ENCODE results near the gene SLC39A11.
A peak's percentile ranks its signal among the peaks of the same experiment; 100 is the strongest.
"Not testable (repeated sequence)": the region's sequence is repeated elsewhere in the genome, so short reads cannot be mapped to it uniquely, and the experiment has no call there.

SLC39A11 gene

DNA sequence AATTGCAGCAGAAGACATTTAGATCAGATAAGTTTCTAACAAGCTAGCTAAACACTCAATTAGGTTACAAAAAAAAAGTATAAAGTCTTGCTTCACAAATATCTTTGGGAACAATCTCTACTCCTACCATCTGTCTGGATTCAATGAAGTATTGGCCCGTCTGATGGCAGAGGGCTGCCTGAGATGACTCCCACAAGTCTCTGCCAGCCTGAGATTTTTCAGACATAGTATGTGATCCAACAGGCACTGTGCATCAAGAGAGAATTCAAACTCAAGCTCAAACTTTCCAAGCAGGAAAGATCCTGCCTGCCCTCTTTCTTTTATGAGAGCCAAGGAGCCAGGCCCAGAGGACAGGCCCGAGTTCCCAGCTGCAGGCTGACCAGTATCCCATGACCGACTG, 22.6 kb downstream of the SLC39A11 start:
- DNase-seq: no peak

DNA sequence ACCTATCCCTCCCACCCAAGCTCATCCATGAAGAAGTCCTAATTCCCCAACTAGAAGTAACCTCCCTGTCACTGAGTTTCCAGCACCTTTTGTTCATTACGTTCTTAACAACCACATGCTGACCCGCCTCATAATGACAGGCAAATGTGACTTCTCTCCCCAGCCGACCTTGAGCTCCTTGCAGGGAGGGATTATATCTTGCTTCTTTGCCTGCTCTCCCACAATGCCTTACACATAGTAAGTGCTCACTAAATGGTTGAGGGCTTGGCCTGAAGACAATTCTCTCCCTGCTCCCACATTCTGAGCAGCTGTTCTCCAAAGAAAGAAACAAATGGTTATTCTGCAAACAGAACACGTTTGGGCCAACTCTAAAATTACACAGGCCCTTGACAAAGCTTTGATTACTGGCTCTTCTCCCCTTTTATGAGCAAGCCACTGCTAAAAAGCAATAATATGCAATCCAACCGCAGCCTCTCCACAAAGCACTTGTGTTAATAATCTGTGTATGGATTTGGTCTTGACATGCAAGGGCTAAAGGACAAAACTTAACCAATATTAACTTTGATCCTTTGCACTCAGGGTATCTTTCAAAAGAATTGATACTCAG, 23.2 kb downstream of the SLC39A11 start:
- peak; percentile 88 for DNase-seq

DNA sequence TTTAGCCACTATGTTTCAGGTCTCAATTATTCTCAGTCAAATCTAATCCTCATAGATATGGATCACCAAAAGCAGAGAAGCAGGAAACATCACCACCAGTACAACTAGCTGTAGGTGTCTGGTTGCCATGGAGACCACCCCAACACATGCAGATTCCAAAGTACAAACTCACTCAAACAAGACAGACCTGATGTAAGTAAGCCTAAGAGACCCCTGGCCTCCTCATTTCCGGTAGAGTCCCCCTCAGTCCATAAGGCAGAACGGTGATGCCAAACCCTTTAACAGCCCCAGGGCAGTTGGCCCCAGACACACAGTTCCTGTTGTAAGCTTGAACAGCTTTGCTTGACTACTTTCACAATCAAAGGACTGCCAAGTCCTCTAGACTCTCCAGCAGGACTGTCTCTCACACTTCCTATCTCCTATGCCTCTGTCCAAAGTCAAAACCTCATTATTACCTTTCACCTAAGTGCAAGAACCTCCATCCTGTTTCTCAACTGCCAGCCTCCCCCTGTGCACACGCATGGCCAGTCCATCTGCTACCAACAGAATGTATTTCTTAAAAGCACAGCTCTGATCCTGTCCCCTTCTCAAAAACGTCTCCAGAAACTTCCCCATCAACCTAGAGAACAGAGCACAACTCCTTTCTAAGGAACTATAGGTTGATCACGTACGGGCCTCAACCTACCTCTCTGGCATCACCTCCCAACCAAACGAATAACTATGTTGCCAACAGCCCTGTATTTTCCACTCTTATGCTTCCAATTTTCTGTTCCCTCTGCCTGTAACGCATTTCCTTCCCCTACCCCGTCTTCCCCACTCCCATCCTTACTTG, 23.9 kb downstream of the SLC39A11 start:
- DNase-seq: no peak

DNA sequence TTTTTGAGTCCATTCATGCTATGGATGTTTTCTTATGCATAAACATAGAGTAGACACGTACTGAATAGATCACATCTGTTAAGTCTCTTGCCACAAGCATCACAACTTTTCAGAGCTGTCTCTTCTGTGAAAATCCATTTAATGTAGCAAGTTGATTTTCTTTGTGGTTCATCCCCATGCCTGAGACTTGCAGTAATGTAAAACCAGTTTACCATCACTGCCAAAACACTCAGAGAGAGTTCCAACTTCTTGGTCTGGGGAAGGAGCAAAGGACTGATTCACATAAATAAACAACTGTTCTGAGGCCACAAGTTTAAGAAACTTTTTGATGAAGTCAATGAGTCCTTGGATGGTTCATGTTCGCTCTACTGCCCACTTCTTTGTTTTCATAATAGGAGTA, 24.8 kb downstream of the SLC39A11 start:
- DNase-seq: not testable (repeated sequence)

DNA sequence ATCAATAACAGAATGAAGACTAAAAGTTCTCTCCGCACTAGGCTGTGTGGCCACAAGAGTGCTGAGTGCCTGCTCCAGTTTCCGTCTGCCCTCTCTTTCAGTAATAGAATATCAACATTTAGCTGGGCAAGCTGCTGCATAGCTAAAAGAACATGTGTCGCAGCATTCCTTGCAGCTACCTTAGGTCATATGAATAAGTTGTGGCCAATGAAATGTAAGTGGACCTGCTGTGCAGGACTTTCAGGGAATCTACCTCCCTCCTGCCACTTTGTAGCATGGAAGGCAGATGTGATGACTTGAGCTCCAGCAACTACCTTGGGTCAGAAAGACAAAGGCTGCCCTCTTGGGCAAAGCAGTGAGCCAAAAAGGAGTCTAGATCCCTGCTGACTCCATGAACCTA, 25.4 kb downstream of the SLC39A11 start:
- no peak for DNase-seq

DNA sequence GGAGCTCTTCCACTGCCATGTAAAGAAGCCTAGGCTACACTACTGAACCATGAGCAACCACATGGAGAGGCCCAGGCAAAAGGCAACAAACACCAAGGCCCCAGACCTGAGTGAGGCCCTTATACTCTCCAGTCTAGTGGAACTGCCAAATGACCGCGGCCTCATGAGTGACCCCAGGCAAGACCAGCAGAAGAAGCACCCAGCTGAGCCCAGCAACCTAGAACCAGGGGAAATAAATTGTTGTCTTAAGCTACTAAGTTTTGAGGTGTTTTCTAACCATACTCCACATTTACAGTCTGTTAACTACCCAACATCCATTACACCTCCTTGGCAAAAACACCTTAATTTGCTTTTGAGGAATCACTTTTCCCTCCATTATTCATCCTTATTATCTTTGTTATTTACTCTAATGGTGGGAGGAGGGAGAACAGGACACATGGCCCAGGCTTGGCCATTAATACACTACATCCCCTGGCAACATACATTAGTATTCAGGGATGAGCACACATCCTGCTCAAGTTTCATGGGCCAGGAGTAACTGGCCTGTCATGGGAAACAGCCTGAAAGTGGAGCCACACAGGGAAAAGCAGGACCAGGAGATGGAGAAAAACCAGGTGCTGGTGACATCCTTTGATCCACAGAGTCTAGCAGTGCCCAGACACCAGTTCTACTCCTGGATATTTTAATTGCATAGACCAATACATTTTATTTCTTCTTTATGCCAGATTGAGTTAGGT, 26.2 kb downstream of the SLC39A11 start:
- no peak for DNase-seq

DNA sequence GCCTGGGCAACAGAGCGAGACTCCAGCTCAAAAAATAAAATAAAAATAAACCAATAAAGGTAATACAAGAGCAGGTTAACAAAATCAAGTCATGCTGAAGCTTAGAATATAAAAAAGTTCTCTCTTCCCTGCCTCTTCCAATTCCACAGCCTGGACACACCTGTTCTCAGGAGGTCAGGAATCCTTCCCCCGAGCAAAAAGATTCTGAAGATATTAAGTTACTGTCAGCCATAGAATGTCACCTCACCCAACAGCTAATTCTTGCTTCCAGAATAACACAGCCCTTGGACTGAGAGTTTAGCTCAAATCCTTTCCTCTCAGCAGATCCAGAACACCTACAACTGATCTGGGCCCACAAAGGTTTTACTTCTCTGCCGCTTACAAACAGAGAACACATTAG, 27.1 kb downstream of the SLC39A11 start:
- no peak for DNase-seq

DNA sequence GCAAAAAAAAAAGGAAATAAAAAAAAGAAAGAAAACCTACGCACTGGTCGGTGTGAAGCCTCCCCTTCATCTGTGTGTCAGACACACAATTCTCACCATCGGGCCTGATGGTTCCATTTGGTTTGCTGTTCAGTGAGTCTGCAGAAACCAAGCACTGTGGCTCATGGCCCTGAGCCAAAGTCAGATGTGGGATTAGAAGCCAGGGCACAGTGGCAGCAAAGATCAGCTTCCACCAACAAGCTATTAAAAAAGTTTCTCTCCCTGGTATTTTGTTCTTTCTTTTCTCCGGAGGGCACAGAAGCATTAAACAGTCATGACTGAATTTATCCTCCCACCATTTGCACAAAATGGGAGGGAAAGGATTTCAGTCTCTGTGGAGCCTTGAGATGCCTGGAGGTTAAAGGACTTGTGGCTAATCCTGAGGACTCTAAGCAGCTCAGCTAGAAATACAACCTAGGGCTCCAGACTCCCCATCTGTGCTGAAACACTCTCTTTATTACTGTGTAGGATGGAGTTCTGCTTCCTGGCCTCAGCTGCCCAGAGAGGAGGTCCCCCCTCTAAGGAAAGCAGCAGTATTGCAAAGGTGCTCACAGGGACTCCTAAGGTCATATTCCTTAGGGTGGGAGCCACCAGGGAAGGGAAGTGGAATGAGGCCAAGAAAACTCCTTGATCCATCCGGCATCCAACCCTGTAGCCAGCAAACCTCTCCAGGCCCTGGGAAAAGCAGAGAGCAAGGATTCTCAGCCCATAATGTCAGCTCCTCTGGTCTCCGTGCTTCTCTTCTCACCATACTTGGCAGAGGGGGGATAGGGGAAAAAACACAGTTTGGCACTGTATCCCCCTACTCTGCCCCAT, 28.2 kb downstream of the SLC39A11 start:
- DNase-seq: no peak

DNA sequence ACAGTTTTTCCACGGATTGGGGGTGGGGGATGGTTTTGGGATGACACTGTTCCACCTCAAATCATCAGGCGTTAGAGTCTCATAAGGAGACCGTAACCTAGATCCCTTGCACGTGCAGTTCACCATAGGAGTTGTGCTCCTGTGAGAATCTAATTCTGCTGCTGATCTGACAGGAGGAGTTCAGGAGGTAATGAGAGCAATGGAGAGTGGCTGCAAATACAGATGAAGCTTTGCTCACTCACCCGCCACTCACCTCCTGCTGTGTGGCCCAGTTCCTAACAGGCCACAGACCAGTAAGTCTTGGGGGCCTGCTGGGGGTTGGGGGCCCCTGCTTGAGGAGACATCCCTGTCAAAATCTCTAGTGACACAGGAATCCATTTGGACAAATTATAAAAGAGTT, 29.8 kb downstream of the SLC39A11 start:
- DNase-seq: no peak

DNA sequence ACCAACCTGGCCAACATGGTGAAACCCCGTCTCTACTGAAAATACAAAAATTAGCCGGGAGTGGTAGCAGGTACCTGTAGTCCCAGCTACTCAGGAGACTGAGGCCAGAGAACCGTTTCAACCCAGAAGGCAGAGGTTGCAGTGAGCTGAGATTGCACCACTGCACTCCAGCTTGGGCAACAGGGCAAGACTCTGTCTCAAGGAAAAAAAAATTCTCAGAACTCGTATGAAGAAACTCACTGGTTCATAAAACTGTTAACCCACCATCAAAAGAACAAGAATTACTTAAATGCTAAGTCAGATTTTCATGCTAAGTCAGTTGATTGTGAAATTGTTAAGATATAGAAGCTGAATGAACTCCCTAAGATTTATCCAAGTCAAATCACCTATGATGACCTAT, 31.3 kb downstream of the SLC39A11 start:
- DNase-seq: no peak

DNA sequence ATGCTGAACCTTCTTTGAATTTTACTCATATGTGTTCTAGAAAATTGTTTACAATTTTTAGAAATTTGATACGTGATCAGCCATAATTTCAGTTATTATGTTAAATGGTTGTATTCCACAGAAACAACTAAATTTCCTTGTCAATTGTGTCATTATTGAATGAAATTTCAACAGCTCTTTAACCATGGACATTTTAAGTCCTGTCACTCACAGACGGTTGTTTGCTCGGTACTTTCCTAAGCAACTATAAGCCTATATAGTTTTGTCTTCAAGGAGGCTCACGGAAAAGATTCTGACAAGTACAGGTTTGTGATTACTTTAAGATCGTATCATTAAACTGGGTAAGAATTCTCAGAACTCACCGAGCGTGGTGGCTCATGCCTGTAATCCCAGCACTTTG, 31.8 kb downstream of the SLC39A11 start:
- DNase-seq: no peak

DNA sequence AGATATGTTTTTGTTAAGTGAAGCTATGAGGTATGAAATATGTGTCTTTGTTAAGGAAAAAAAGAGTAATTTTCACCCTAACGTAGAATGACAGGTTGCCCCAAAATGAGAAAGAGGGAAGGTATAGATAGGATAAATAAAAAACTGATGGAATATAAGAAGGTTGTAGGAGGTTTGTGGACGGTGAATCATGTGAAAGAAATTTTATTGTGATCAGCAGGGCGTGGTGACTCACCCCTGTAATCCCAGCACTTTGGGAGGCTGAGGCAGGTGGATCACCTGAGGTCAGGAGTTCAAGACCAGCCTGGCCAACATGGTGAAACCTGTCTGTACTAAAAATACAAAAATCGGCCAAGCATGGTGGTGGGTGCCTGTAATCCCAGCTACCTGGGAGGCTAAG, 32.8 kb downstream of the SLC39A11 start:
- not testable (repeated sequence) for DNase-seq

DNA sequence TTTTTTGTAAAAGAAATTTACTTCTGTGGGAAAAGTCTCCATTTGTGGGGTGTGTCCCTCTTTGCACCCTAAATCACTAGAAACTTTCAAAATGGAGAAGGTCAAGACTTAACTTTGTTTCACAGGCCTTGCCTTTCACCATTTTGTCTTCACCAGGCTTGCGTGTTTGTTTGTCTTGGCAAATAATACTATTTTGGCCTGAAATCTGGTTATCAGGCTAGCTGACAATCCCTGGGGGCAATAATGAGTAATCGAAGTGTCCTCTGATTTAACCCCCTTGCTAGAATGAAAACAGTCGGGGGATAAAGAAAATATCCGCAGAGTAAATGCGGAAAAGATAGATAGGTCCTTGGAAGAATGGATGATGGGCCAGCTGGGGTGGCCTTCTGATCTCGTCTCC, 34.5 kb downstream of the SLC39A11 start:
- no peak for DNase-seq

DNA sequence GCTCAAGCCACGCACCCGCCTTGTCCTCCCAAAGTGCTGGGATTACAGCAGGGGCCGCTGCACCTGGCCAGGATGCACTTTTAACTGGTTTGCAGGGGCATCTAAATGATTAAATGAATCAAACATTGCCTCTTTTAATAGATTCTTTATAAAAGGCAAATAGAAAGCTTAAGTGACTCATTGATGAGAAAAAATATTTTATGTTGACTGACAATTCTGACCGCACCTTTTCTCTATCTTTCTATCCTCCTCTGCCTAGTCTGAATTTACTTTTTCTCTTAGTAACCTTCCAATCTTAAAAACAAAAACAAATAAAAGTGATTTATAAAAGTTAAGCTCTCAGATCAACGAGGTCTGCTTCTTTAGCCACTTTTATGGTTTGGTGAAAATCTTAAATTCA, 35.3 kb downstream of the SLC39A11 start:
- DNase-seq: no peak

DNA sequence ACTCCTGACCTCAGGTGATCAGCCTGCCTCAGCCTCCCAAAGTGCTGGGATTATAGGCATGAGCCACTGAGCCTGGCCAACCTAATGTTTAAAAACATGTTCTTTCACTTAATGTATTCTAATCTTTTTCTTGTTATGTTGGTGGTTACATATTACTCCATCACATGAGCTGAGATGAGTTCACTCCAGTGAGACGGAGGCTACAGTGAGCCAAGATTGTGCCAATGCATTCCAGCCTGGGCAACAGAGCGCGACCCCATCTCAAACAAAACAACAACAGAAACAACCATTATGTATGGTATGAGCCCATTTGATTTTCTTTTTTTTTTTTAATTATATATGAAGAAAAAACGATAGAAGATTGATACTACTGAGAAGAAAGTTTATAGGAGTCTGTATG, 39.6 kb downstream of the SLC39A11 start:
- no peak for DNase-seq

DNA sequence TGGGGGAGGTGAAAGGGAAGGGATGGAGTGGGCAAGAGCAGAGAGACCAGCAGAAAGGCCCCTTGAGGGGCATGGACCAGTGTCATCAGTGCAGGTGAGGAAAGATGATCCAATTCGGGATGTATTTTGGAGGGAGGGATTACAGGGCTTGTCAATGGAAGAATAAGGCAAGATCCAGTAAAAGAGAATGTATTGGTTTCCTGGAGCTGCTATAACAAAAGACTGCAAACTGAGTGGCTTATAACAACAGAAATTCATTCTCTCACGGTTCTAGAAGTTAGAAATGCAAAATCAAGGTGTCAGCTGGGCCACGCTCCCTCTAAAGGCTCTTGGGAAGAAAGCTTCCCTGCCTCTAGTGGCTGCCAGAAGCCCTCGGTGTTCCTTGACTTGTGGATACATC, 41.7 kb downstream of the SLC39A11 start:
- no peak for DNase-seq

DNA sequence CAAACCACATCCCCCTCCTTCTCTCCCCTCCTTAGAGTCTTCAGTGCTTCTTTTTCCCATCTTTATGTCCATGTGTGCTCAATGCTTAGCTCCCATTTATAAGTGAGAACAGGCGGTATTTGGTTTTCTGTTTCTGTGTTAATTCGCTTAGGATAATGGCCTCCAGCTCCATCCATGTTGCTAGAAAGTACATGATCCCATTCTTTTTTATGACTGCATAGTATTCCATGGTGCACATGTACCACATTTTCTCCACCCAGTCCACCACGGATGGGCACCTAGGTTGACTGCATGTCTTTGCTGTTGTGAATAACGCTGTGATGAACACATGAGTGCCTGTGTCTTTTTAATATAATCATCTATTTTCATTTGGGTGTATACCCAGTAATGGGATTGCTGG, 44.3 kb downstream of the SLC39A11 start:
- DNase-seq: no peak

DNA sequence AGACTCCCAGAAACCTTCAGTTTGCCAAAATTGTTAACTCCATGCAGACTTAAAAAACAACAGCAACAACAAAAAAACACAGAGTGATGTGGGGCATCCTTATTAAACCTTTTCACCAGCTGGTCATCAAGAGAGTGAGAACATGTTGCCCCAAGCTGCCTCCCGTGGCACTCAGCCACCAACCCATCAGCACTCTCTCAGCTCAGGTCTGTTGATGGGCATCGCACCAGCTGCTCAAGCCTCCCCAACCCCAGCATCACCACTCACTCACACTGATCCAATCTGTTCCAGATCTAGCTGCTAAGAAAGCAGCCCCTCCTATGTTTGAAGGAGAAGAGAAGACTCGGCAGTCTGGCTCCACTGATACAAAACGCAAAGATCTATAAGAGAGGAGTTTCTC, 46.8 kb downstream of the SLC39A11 start:
- DNase-seq: no peak

DNA sequence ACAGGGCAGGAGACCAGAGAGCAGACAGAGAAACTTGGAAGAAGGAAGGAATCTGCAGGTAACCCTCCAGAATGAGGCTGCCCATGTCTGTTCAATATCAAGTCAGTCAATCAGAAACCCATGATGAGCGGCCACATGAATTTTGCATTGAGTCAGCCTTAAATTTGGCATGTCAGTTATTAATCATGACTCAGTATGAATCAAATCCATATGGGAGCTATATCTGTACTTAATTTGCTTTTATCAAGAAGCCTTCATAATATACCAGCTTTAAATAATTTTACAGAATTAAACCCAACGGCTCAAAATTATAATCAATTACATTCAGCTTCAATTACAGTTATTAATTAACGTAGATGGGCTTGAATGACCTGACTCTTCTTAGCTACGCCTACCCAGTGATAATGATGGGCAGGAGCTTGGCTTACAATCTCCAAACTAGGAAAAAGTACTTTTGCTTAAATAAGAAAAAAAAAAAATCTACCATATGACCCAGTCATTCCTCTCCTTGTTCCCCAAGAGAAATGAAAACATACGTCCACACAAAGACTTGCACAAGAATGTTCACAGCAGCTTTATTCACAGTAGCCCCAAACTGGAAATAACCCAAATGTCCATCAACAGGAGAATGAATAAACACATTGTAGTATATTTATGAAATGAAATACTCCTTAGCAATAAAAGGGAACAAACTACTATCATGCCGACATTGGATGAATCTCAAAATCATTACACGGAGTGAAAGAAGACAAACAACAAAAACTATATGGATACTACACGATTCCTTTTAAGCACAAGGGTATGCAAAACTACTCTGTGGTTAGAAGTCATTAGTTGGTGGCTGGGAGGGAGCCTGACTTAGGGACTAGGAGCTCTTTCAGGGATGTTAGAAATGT, 48.6 kb downstream of the SLC39A11 start:
- no peak for DNase-seq

DNA sequence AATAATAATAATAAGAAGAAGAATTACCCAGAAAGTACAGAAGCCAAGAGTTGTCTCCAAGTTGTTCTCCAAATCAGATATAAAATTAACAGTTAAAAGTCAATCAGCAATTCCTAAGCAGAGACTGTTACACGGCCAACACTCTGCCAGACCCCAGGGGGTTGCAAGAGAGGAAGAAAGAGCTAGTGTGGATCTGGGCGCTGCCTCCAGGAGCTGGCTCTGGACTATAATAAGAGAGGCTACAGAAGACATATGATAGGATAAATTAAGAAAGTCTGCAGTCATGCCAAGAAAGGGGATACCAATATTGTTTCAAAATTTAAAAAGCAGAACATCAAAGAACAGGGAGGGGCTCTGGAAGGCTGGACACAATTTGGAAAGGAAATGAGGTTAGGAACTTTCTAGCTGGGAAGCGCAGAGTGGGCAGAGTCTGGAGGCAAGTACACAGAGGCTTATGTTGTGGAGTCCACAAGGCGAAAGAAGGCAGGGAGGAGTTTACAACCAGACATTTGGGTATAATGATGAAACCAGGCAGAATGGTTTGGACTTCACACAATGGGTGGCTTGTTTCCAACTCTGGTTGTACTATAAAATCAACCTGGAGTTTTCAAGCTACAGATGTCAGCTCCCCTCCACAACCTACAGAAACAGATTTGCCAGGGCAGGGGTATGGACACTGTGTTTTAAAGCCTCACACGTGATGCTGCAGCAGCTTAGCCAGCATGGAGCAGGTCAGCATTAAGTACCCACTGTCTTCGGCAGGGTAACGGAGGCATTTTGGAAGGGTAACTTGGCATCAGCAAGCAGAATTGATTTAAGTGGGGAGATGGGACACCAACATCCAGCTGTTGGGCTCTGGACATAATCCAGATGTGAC, 49.4 kb downstream of the SLC39A11 start:
- DNase-seq: no peak

DNA sequence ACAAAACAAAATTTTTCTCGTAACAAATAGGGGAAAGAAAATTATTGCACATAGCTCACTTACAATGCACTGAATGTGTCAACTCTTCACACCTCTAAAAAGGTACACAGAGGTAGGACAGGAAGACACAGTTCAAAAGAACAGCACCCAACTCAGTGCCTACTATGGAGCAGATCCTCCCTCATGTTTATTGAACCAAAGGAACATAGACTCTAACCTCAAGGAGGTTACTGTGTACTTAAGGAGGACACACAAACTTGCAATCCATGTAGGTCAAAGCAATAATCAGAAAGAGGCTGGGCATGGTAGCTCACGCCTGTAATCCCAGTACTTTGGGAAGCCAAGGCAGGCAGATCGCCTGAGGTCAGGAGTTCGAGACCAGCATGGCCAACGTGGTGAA, 50.3 kb downstream of the SLC39A11 start:
- no peak for DNase-seq

Measured in NCI-H2227 treated with DMSO at 0.1 percent for 48 hours (cell line).